Spleen (tissue), 11 donors: ENCODE results near the gene DCP1A. TPM values are rescaled to one million over a fixed set of nuclear protein-coding genes. Genes with fewer than 3 reads are reported as not detected.
A peak's percentile ranks its signal among the peaks of the same experiment; 100 is the strongest.
"Not testable (repeated sequence)": the region's sequence is repeated elsewhere in the genome, so short reads cannot be mapped to it uniquely, and the experiment has no call there.

Source experiments
- DNase-seq: peaks from one replicate; pipeline ENCODE4 v3.0.0-alpha.2; 2020
- H3K27ac ChIP-seq, 8 donors: fragments of 200-600 bp; sonication (generic) in 7 of 8; 1 replicate in 4 of 8; 2 replicates in 4 of 8; pipeline versions ENCODE4 v1.5.0 to v1.8.0; 2016 to 2021; ENCODE audit warnings: inconsistent platforms in 4 of 8, mild to moderate bottlenecking in 4 of 8, moderate library complexity in 1 of 8
- H3K27me3 ChIP-seq, 7 donors: fragments of 200-600 bp; sonication (generic) in 6 of 7; replicated peaks in 1 of 7; 1 replicate in 4 of 7; 2 replicates in 3 of 7; pipeline versions ENCODE4 v1.5.0 to v1.8.0; 2016 to 2021; ENCODE audit warnings: inconsistent platforms in 3 of 7, mild to moderate bottlenecking in 1 of 7
- H3K36me3 ChIP-seq, 6 donors: fragments of 200-600 bp; sonication (generic) in 5 of 6; 1 replicate in 4 of 6; 2 replicates in 2 of 6; pipeline versions ENCODE4 v1.5.0 to v1.8.0; 2016 to 2021; ENCODE audit warnings: inconsistent platforms in 2 of 6
- H3K4me1 ChIP-seq, 6 donors: fragments of 200-600 bp; sonication (generic) in 5 of 6; 1 replicate in 3 of 6; 2 replicates in 3 of 6; pipeline versions ENCODE4 v1.5.0 to v1.8.0; 2016 to 2021; ENCODE audit warnings: inconsistent platforms in 3 of 6
- H3K4me3 ChIP-seq, 8 donors: fragments of 200-600 bp; sonication (generic) in 7 of 8; 1 replicate in 4 of 8; 2 replicates in 4 of 8; pipeline versions ENCODE4 v1.5.0 to v1.8.0; 2016 to 2021; ENCODE audit warnings: inconsistent platforms in 4 of 8, mild to moderate bottlenecking in 4 of 8, moderate library complexity in 2 of 8
- H3K9me3 ChIP-seq, 8 donors: fragments of 200-600 bp; sonication (generic) in 7 of 8; 1 replicate in 4 of 8; 2 replicates in 4 of 8; pipeline versions ENCODE4 v1.5.0 to v1.8.0; 2016 to 2021; ENCODE audit warnings: inconsistent platforms in 4 of 8
- POLR2A ChIP-seq, 3 donors: fragments of 450-650 bp; IDR thresholded peaks; one replicate each; pipeline ENCODE4 v1.5.1; 2017; ENCODE audit warnings: antibody characterized with exemption in 3 of 3, mild to moderate bottlenecking in 1 of 3
- POLR2AphosphoS5 ChIP-seq, 3 donors: sonication (generic); formaldehyde crosslinking; IDR thresholded peaks; one replicate each; pipeline ENCODE4 v1.5.1; 2017; ENCODE audit warnings: antibody characterized with exemption in 3 of 3
- WGBS, 5 donors: extraction: QIAGEN DNeasy Blood & Tissue Kit in 3 of 5; methylation state at CpG; one replicate each; pipeline versions ENCODE4 v1.1.5 to v1.1.7; 2013 to 2018; 5-methylcytosine and 5-hydroxymethylcytosine counted together
- intact Hi-C: fragments of 100-400 bp; cut with DNase I; formaldehyde crosslinking; loops from one replicate; pipeline ENCODE4 v1.15.0; 2023; ENCODE audit warnings: low total_unique reads
- polyA plus RNA-seq, 3 donors: library from polyadenylated mRNA; stranded (reverse); fragments of 200-250 nt; gene quantifications; one replicate each; pipeline ENCODE4 v1.2.1, GENCODE V29; 2013
- total RNA-seq, 7 donors: library from RNA; depleted of rRNA in 3 of 7; stranded (reverse); fragments of >200 nt in 3 of 7; fragmentation: NEBNext Ultra II Directional in 4 of 7; extraction: Animal tissue kit (Norgen Biotek cat#: 25700) in 4 of 7; gene quantifications; one replicate each; pipeline versions ENCODE4 v1.1.0 to v1.2.1, GENCODE V29; 2016 to 2021
- TF ChIP-seq, protein P1 (sequence below), 11 experiments: fragments of 200-600 bp in 7 of 11; fragments of 450-650 bp in 4 of 11; sonication (generic) in 4 of 11; IDR thresholded peaks in 8 of 11; conservative IDR thresholded peaks in 3 of 11; 1 replicate in 7 of 11; 2 replicates in 4 of 11; pipeline versions ENCODE4 v1.4.0 to v1.8.0; 2016 to 2021; ENCODE audit warnings: antibody characterized with exemption in 11 of 11, inconsistent platforms in 4 of 11, mild to moderate bottlenecking in 1 of 11
- donor health status: healthy with polysubstance abuse.
- donor health status: DM: no; HTN: no; CAD: no; lungs with moderate emphysema.
- donor health status: DM: no; HTN: no; CAD: no.
- donor health status: Bipolar disorder and iron deficiency.
- donor health status: healthy.
- donor health status: DM: no; HTN: no; CAD: no.
- donor health status: DM: yes; HTN: yes; CAD: no.

Gene DCP1A
- total and polyA plus RNA-seq, 10 donors = 4.0 to 28.1 (median 23.3) TPM

DNA sequence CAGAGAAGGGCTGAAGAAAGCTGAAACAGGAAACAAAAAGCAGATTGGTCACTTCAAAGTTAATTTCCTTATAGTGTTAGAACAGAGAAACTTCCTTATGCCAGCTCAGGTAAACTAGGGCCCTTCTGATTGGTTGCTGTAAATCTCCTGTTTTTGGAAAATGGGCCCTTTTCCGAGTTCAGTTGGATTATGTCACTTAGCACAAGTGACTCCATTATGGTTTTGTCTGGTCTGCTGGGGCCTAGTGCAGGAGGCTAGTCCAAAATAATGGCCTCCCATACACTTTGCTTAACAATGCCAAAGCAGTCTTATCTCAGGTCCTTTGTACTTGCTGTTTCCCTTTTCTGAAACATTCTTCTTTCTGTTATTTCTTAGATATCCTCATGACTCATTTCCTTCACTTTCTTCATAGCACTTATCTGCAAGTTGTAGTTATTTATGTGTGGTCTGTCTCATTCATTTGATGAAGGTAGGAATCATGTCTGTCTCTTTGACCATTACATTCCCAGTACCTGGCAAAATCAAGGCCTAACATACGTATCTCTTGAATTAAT, 7.7 kb upstream of the DCP1A start:
- Histone ChIP-seq H3K27ac (no peak overlapping the region), H3K4me1 (no peaks in the 10 kb centered on the region), H3K36me3 (no peaks in the 10 kb centered on the region), H3K27me3 (no peaks in the 10 kb centered on the region), H3K4me3 (no peak overlapping the region), H3K9me3 (no peaks in the 10 kb centered on the region)
- intact Hi-C loops = no loop called here
- TF ChIP-seq, protein P1, sequence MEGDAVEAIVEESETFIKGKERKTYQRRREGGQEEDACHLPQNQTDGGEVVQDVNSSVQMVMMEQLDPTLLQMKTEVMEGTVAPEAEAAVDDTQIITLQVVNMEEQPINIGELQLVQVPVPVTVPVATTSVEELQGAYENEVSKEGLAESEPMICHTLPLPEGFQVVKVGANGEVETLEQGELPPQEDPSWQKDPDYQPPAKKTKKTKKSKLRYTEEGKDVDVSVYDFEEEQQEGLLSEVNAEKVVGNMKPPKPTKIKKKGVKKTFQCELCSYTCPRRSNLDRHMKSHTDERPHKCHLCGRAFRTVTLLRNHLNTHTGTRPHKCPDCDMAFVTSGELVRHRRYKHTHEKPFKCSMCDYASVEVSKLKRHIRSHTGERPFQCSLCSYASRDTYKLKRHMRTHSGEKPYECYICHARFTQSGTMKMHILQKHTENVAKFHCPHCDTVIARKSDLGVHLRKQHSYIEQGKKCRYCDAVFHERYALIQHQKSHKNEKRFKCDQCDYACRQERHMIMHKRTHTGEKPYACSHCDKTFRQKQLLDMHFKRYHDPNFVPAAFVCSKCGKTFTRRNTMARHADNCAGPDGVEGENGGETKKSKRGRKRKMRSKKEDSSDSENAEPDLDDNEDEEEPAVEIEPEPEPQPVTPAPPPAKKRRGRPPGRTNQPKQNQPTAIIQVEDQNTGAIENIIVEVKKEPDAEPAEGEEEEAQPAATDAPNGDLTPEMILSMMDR (IDR thresholded peaks at IDR 0.05 in 8 of 11, conservative IDR thresholded peaks at IDR 0.05 in 3 of 11) = no peak
- DNase-seq = no peak
- 77 to 86% (median 85%) methylated on average over 2 of the region's 2 CpGs for WGBS, 5 donors

DNA sequence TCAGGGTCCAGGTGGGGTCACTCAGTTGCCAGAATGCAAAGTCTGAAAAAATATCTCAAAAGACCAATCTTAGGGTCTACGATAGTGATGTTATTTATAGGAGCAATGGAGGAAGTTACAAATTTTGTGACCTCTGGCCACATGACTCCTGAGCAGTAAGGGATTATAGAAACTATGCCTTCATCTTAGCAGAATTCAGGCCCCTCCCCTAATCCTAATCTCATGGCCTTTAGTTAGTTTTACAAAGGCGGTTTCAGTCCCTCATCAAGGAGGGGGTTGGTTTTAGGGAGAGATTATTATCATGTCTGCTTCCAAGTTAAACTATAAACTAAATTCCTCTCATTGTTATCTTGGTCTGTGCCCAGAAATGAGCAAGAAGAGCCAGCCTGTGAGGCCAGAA, 5.9 kb upstream of the DCP1A start:
- H3K27ac ChIP-seq = no peak overlapping the region
- no peak overlapping the region for H3K4me3 ChIP-seq
- H3K9me3 ChIP-seq = no peaks in the 10 kb centered on the region
- no peak for DNase-seq
- H3K4me1 ChIP-seq = peaks cover 0 to 4% (median 2%) of the 10 kb centered on the region in 6 donors
- WGBS, 5 donors = 57 to 71% (median 67%) methylated on average over 2 of the region's 2 CpGs
- TF ChIP-seq POLR2A (IDR thresholded peaks at IDR 0.05) (no peak), POLR2AphosphoS5 (IDR thresholded peaks at IDR 0.05) (no peak)
- TF ChIP-seq, protein P1 (IDR thresholded peaks at IDR 0.05 in 8 of 11, conservative IDR thresholded peaks at IDR 0.05 in 3 of 11) = no peak
- no peaks in the 10 kb centered on the region for H3K36me3 ChIP-seq
- intact Hi-C loops = no loop called here
- H3K27me3 ChIP-seq = no peaks in the 10 kb centered on the region

DNA sequence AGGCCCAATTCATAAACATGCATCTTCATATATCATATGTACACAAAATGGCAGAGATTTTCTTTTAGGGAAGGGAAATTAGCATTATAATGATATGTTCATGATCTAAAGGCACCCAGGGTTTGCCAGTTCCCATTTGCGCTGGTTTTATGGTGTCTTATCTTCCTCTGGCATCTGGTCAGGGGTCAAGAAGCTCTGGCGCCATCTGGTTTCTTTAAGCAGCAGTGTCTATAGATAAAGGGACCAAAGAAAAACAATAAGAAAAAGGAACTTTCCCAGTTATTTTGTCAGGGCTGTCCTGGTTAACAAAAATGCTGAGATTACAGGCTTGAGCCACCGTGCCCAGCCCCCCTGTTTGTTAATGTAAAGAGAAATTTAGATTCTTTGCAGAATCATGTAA, 3.3 kb upstream of the DCP1A start:
- no peaks in the 10 kb centered on the region for H3K36me3 ChIP-seq
- no peaks in the 10 kb centered on the region for H3K27me3 ChIP-seq
- intact Hi-C loops = no loop called here
- DNase-seq = no peak
- H3K4me1 ChIP-seq = peaks cover 9 to 23% (median 19%) of the 10 kb centered on the region in 6 donors
- H3K4me3 ChIP-seq = no peak overlapping the region
- H3K9me3 ChIP-seq = no peaks in the 10 kb centered on the region
- WGBS, 5 donors = 5 to 10% (median 9%) methylated on average over 3 of the region's 3 CpGs
- H3K27ac ChIP-seq = no peak overlapping the region
- no peak for TF ChIP-seq POLR2AphosphoS5 (IDR thresholded peaks at IDR 0.05)
- TF ChIP-seq, protein P1 (IDR thresholded peaks at IDR 0.05 in 8 of 11, conservative IDR thresholded peaks at IDR 0.05 in 3 of 11) = no peak
- TF ChIP-seq POLR2A (IDR thresholded peaks at IDR 0.05) = no peak

DNA sequence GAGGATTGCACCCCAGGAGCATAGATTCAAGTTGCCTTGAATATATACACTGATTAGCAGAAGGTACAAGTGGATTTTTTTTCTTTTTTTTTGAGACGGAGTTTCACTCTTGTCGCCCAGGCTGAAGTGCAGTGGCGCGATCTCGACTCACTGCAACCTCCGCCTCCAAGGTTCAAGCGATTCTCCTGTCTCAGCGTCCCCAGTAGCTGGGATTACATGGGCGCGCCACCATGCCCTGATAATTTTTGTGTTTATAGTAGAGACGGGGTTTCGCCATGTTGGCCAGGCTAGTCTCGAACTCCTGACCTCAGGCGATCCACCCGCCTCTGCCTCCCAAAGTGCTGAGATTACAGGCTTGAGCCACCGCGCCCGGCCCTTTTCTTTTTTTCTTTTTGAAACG, 775 bp upstream of the DCP1A start:
- peak; percentile 76 for DNase-seq
- H3K9me3 ChIP-seq, intact Hi-C loops, H3K27me3 ChIP-seq: not testable (repeated sequence)
- 86 to 90% (median 89%) methylated on average over 19 of the region's 19 CpGs for WGBS, 5 donors
- Histone ChIP-seq H3K4me3 (peak overlapping the region; percentile 42 to 92 (median 86)), H3K4me1 (peaks cover 14 to 48% (median 40%) of the 10 kb centered on the region in 6 donors), H3K36me3 (peaks cover 0 to 16% (median 7%) of the 10 kb centered on the region in 6 donors), H3K27ac (peak overlapping the region; percentile 90 to 97 (median 94))

DNA sequence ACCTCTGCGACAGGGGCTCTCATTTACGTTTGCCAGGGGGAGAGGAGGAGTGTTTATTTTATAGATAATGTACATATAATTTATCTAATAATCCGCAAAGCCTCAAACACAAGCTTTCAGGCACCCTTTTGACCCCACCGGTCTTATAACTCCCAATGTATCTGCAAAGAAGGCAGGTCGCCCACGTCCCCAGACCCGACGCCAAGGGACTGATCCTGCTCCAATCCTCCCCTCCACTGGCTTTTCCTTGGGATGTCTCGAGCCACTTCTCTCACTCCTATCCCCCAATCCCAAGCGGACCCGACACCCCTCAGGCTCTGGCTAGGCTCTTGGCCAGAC, 452 bp downstream of the DCP1A start:
- Histone ChIP-seq H3K36me3 (peaks cover 0 to 28% (median 15%) of the 10 kb centered on the region in 6 donors), H3K27ac (peak overlapping the region; percentile 90 to 97 (median 94)), H3K9me3 (no peaks in the 10 kb centered on the region), H3K4me3 (peak overlapping the region; percentile 42 to 92 (median 86)), H3K4me1 (peaks cover 21 to 60% (median 44%) of the 10 kb centered on the region in 6 donors), H3K27me3 (no peaks in the 10 kb centered on the region)
- 0 to 1% (median 0%) methylated on average over 11 of the region's 11 CpGs for WGBS, 5 donors
- TF ChIP-seq POLR2A (IDR thresholded peaks at IDR 0.05) (no peak), POLR2AphosphoS5 (IDR thresholded peaks at IDR 0.05) (no peak)
- TF ChIP-seq, protein P1 (IDR thresholded peaks at IDR 0.05 in 8 of 11, conservative IDR thresholded peaks at IDR 0.05 in 3 of 11) = no peak
- DNase-seq = no peak
- intact Hi-C loops = no loop called here
